NCI-H1092 treated with DMSO at 0.1 percent for 48 hours (cell line): ENCODE measurements around the gene FAM193A.
"Not testable (repeated sequence)": the region's sequence is repeated elsewhere in the genome, so short reads cannot be mapped to it uniquely, and the experiment has no call there.

ENCODE experiments used
- DNase-seq: peaks from one replicate; lab custom pipeline; 2025; lab: John Stamatoyannopoulos, UW

Gene FAM193A, protein sequence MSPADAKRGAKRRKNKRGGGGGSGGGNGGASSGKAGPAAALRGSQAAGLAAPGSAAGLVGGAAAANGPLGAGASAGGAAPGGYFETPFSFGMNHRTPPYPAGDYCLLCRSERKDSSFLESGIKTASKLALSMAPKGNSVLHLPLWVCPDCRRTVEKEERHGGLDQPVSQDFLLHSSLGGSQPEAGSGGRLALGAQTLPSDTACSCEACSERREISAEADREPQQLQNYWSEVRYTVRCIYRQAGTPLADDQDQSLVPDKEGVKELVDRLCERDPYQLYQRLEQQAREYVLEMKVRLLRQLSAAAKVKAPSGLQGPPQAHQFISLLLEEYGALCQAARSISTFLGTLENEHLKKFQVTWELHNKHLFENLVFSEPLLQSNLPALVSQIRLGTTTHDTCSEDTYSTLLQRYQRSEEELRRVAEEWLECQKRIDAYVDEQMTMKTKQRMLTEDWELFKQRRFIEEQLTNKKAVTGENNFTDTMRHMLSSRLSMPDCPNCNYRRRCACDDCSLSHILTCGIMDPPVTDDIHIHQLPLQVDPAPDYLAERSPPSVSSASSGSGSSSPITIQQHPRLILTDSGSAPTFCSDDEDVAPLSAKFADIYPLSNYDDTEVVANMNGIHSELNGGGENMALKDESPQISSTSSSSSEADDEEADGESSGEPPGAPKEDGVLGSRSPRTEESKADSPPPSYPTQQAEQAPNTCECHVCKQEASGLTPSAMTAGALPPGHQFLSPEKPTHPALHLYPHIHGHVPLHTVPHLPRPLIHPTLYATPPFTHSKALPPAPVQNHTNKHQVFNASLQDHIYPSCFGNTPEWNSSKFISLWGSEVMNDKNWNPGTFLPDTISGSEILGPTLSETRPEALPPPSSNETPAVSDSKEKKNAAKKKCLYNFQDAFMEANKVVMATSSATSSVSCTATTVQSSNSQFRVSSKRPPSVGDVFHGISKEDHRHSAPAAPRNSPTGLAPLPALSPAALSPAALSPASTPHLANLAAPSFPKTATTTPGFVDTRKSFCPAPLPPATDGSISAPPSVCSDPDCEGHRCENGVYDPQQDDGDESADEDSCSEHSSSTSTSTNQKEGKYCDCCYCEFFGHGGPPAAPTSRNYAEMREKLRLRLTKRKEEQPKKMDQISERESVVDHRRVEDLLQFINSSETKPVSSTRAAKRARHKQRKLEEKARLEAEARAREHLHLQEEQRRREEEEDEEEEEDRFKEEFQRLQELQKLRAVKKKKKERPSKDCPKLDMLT (N-terminal part only)

DNA sequence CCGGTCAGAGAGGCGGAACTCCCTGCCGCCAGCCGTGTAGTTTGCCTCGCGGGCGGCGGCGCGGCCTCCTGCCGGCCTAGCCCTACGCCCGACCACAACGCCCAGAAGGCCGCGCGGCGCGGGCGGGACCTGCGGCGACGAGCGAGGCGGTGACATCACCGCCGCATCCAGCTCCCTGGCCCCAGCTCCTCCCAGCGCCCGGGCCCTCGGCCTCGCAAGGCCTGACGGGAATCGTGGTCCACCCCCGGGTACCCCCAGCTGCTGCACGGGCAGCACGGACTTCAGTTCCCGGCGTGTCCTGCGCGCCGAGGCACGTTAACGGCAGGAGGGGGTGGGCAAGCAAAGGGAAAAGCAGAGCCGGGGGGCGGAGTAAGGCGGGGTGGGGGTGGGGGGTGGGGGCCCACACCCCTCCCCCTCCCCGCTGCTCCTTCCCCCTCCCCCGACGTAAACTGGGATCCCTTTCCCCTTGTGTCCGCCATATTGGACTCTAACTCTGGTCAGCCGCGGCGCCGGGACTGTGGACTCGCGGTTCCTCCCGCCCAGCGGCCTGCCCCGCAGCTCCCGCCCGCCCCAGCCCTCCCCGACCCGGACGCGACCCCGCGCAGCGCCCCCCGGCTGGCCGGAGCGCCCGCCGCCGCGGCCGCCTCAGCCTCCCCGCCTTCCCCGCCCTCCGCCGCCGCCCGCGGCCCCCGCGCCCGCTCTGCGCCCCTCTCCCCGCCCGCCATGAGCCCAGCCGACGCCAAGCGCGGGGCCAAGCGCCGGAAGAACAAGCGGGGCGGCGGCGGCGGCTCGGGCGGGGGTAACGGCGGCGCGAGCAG, at the start of gene FAM193A:
Gene FAM193A, plus strand, starts transcription at position 455 of the 818 bp plus-strand sequence. Its CDS starts 269 bp downstream, at position 724.
- DNase-seq, result peak; percentile 97

GRCh38 chr4:2486981-2487380, 49.5 kb upstream of the FAM193A start:
- DNase-seq, result no peak

- no peak for DNase-seq
Measured at GRCh38 chr4:2487632-2488031, 48.8 kb upstream of the FAM193A start.

- no peak for DNase-seq
Measured at GRCh38 chr4:2489081-2489805, 47.2 kb upstream of the FAM193A start.

GRCh38 chr4:2489841-2490552, 46.5 kb upstream of the FAM193A start:
- DNase-seq, result no peak

- DNase-seq, result no peak
Measured at GRCh38 chr4:2492970-2493369, 43.5 kb upstream of the FAM193A start.

GRCh38 chr4:2494992-2495391, 41.5 kb upstream of the FAM193A start:
- DNase-seq, result no peak

DNA sequence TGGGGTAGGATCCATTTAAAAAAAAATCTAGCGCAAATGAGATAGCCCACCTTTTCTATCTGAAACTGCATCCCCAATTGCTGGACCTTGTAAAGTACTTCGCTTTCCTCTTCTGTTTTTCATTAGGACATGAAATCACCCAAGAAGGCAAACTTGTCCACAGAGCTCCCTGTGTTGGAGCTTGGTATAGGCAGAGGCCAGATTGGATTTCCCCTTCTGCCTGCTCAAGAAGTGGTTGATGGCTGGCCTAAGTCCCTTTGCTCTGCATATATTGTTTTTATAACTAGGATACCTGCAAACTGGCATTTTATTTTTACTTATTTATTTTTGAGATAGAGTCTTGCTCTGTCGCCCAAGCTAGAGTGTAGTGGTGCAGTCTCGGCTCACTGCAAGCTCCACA, 39.1 kb upstream of the FAM193A start:
- DNase-seq, result no peak

DNA sequence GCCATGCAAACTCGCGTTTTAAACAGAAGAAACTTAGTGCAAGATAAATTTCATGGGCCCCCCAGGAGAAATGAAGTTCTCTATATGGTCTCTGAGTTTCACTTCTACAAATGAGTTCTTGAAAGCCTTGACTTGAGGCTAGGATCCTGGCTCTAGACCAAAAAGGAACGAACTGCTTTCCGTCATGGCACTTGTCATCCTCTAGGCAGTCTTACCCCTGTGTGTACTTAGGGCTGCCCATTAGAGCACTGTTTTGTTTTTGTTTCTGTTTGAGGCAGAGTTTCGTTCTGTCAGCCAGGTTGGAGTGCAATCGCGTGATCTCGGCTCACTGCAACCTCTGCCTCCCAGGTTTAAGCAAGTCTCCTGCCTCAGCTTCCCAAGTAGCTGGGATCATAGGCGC, 38.5 kb upstream of the FAM193A start:
- no peak for DNase-seq

DNA sequence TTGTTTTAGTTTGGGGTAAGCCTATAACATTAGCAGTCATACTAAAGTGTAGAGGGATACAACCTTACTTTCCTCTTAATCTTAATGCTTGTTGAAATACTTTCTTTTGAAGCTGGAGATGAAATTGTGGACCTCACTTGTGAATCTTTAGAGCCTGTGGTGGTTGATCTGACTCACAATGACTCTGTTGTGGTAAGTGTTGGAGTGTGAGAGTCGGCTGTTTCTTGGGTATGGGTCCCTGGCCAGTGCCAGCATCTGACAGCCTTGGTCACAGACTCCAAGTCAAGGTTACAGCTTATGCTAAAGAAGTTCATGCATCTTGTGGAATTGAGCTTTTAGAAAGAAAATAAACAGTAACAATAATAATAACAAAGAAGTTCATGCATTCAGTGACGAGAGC, 35.9 kb upstream of the FAM193A start:
- DNase-seq, result no peak

- DNase-seq, result no peak
Measured at GRCh38 chr4:2501034-2501594, 35.3 kb upstream of the FAM193A start.

DNA sequence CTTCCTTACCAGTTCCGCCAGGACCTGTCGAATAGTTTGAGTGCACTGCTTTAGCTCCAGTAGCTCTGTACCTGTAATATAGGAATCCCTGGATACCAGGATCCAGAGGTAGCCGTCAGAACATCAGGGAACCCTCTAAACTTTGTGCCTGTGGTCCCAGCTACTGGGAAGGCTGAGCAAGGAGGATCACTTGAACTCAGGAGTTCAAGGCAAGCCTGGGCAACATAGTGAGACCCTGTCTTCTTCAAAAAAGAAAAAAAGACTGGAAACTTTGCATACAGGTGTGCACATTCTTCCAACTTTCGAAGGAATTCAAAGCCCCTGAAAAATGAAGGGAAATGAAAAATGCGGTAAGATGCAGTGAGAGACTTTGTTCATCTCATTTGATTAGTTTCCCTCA, 32.6 kb upstream of the FAM193A start:
- DNase-seq, result no peak

GRCh38 chr4:2507259-2507658, 29.2 kb upstream of the FAM193A start:
- no peak for DNase-seq

- no peak for DNase-seq
Measured at GRCh38 chr4:2507855-2508254, 28.6 kb upstream of the FAM193A start.

DNA sequence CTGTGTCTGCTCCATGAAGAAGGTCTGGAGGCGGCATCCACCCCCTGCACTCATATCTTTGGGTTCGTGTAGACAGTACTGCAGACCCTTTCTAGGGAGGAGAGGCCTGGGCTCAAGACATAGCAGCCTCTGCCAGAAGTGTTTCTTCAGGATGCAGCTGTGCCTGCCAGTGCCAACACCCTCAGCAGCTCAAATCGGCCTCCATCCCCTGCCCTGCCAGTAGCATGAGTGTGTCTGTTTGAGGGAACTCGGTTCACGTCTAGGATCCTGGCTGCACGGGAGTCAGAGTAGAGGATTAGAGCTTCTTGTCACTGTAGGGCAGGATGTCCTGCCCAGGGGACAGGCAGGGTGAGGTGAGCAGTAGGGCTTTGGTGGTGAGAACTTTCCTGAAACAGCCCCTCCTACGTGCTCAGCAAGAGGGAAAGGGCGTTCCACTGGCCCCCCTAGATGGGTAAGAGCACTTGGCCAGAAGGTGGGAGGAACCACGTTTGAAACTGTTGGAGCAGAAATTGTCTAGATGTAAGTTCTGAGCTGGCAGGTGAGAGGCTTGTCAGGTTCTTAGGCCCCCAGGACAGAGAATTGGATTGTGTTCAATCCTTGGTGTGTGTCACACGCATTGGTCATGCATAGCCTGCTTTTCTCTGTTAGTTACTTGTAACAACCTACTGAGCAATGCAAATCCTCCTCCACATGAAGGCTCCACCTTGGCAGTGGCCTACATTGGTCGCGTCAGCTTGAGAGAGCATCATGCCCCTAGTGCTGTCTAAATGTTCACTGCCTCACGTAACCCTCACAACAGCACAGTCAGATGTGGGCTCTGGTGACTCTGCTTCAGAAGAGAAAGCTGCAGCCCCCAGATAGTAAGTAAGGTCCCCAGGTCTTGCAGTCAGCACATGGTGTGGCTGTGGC, 25.8 kb upstream of the FAM193A start:
- no peak for DNase-seq

GRCh38 chr4:2511645-2512131, 24.8 kb upstream of the FAM193A start:
- DNase-seq, result no peak

GRCh38 chr4:2512396-2513135, 23.9 kb upstream of the FAM193A start:
- no peak for DNase-seq

GRCh38 chr4:2514193-2514592, 22.3 kb upstream of the FAM193A start:
- not testable (repeated sequence) for DNase-seq
